Neutrophil (primary cell): ENCODE data around the gene OR51E1.

ENCODE experiments used
- H3K27ac ChIP-seq: fragments of 200-600 bp; sonication (generic); 2 replicates; pipeline ENCODE4 v1.5.1; 2016; ENCODE audit warnings: mild to moderate bottlenecking, moderate library complexity
- H3K27me3 ChIP-seq: fragments of 200-600 bp; sonication (generic); 2 replicates; pipeline ENCODE4 v1.6.0; 2016; ENCODE audit warnings: mild to moderate bottlenecking
- H3K36me3 ChIP-seq: fragments of 200-600 bp; sonication (generic); 2 replicates; pipeline ENCODE4 v1.5.1; 2017
- H3K4me1 ChIP-seq, 2 experiments: fragments of 200-600 bp in 1 of 2; sonication (generic) in 1 of 2; 1 replicate in 1 of 2; 2 replicates in 1 of 2; pipeline versions ENCODE4 v1.5.1 to v1.6.1; 2013 to 2016; ENCODE audit warnings: low read depth in 1 of 2, low read length in 1 of 2, mild to moderate bottlenecking in 1 of 2, moderate library complexity in 1 of 2; ENCODE audit not compliant: control insufficient read depth in 1 of 2, insufficient read depth in 1 of 2
- H3K4me3 ChIP-seq, 2 experiments: fragments of 200-600 bp in 1 of 2; sonication (generic) in 1 of 2; 1 replicate in 1 of 2; 2 replicates in 1 of 2; pipeline ENCODE4 v1.5.1; 2013 to 2016; ENCODE audit warnings: low read depth in 1 of 2, low read length in 1 of 2, mild to moderate bottlenecking in 1 of 2, moderate library complexity in 1 of 2
- H3K9me3 ChIP-seq: fragments of 200-600 bp; sonication (generic); 2 replicates; pipeline ENCODE4 v1.5.1; 2016
- TF ChIP-seq, protein P1 (sequence below): fragments of 200-600 bp; sonication (generic); IDR thresholded peaks from 2 replicates; pipeline ENCODE4 v1.5.1; 2016; ENCODE audit warnings: antibody characterized with exemption

Gene OR51E1

GRCh38 chr11:4682623-4683419 lies 39.0 kb downstream of the OR51E1 start:
- TF ChIP-seq, protein P1, sequence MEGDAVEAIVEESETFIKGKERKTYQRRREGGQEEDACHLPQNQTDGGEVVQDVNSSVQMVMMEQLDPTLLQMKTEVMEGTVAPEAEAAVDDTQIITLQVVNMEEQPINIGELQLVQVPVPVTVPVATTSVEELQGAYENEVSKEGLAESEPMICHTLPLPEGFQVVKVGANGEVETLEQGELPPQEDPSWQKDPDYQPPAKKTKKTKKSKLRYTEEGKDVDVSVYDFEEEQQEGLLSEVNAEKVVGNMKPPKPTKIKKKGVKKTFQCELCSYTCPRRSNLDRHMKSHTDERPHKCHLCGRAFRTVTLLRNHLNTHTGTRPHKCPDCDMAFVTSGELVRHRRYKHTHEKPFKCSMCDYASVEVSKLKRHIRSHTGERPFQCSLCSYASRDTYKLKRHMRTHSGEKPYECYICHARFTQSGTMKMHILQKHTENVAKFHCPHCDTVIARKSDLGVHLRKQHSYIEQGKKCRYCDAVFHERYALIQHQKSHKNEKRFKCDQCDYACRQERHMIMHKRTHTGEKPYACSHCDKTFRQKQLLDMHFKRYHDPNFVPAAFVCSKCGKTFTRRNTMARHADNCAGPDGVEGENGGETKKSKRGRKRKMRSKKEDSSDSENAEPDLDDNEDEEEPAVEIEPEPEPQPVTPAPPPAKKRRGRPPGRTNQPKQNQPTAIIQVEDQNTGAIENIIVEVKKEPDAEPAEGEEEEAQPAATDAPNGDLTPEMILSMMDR: no peak
- no peaks in the 10 kb centered on the region for H3K27me3 ChIP-seq
- H3K9me3 ChIP-seq: no peaks in the 10 kb centered on the region
- H3K36me3 ChIP-seq: no peaks in the 10 kb centered on the region
- H3K27ac ChIP-seq: no peak overlapping the region
- no peak overlapping the region for H3K4me3 ChIP-seq
- H3K4me1 ChIP-seq: no peaks in the 10 kb centered on the region

DNA sequence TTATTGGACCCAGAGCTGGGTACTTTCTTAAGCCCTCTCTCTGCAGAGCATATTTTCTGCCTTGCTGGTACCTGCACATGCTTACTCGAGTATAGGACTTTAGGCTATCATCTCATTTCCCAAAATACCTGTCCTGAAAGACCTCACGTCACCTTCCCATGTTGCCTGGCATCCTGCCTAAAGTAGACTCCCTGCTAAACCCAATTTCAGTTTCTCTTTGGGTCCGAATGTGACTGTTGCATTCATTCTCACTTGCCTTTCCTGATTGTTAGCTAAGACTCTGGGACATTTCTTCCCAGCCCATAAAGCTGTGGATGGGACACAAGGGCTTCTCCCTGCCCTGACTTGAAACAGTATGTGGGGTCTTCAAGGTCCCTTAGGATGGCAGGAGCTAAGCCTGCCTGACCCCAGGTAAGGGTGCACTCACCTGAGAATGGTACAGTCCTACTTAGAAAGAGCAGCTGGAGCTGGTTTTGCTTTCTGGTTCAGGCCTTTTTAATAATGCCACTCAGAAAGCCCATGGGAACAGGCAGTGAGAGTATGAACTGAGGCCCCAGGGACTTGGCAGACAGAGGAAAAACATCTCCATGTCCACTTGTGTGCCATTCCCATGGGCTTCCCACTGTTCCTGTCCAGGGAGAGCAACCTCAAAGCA lies 41.0 kb downstream of the OR51E1 start:
- H3K4me3 ChIP-seq: no peak overlapping the region
- no peaks in the 10 kb centered on the region for H3K27me3 ChIP-seq
- TF ChIP-seq, protein P1: no peak
- H3K4me1 ChIP-seq: no peaks in the 10 kb centered on the region
- H3K9me3 ChIP-seq: no peaks in the 10 kb centered on the region
- no peak overlapping the region for H3K27ac ChIP-seq
- H3K36me3 ChIP-seq: no peaks in the 10 kb centered on the region

GRCh38 chr11:4695442-4695841 lies 51.7 kb downstream of the OR51E1 start:
- TF ChIP-seq, protein P1: no peak
- H3K9me3 ChIP-seq: no peaks in the 10 kb centered on the region
- no peaks in the 10 kb centered on the region for H3K36me3 ChIP-seq
- H3K27ac ChIP-seq: no peak overlapping the region
- no peak overlapping the region for H3K4me3 ChIP-seq
- H3K4me1 ChIP-seq: no peaks in the 10 kb centered on the region
- H3K27me3 ChIP-seq: no peaks in the 10 kb centered on the region

- H3K4me1 ChIP-seq: no peaks in the 10 kb centered on the region
- H3K4me3 ChIP-seq: no peak within 1 kb of the TSS
- TF ChIP-seq, protein P1: no peak
- no peak within 1 kb of the TSS for H3K27ac ChIP-seq
- H3K36me3 ChIP-seq: no peaks in the 10 kb centered on the region
- H3K27me3 ChIP-seq: no peaks in the 10 kb centered on the region
- H3K9me3 ChIP-seq: no peaks in the 10 kb centered on the region
Observed at GRCh38 chr11:4697585-4697984, 53.8 kb downstream of the OR51E1 start, which contains the start of gene OR51E2. Gene OR51E2, minus strand, starts transcription at chr11:4697853. Its CDS starts 15,142 bp downstream, at chr11:4682711.

DNA sequence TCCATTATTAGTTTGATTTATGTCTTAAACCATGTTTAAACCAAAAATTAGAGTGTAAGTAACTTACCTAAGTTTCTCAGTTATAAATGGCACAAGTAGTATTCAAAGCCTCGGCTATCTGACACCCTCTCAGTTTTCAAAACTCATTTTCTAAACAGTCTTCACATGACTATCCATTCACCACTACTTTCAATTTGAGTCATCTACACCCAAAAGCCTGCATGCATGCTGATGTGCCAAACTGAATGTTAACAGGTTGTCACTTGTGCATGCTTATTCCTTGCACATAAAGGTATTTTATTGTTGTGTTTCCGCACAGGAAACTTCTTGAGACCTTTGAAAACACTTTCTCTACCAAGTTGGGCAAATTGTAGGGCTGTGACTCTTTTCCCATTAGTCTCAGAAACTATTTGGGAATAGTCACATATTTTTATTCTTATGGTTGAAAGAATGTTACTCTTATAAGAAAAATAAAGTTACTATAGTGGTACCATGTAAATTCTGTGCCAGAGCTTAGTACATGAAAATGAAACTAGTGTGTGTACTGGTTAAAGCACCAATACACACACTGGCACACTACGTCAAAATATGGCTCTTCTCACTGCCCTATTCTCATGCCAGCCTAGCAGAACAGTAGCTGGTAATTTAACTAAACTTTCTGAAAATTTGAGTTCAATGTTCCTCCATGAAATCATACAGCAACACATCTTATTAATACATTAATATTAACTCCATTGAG lies 56.1 kb downstream of the OR51E1 start:
- TF ChIP-seq, protein P1: no peak
- H3K36me3 ChIP-seq: no peaks in the 10 kb centered on the region

More for the DNA sequence above, 56.1 kb downstream of the OR51E1 start:
- Histone ChIP-seq H3K27ac (no peak overlapping the region), H3K9me3 (no peaks in the 10 kb centered on the region), H3K27me3 (peaks cover 3% of the 10 kb centered on the region), H3K4me3 (no peak overlapping the region), H3K4me1 (no peaks in the 10 kb centered on the region)
